ENCODE data around the gene CATSPER1. TPM values are rescaled to one million over a fixed set of nuclear protein-coding genes. Genes with fewer than 3 reads are reported as not detected.

The CATSPER1 gene
- total RNA-seq, 6 experiments from 2014 or later, result 2.1 to 3.8 (median 2.7) TPM

DNA sequence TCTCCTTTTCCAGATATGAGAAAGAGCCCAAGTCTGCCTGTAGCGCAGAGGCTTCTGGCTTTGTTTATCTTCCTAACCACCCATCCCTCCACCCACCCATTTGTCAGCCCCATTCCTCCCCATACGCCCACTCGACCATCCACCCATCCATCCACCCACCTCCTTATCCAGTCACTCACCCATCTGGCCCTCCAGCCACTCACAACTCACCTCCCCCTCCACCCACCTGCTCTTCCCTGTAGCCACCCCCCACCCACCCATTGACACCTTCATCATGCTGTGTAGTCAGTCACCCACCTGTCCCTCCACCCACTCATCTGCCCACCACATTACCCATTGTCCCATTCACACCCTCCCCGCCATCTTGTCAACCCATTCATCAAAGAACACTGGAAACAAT, 9.0 kb downstream of the CATSPER1 start:
- no peaks in the 10 kb centered on the region for H3K36me3 Mint-ChIP-seq (ENCODE audit: low read depth)
- H3K27ac Mint-ChIP-seq, result no peak overlapping the region
- no peak for DNase-seq
- peaks cover 54% of the 10 kb centered on the region for H3K4me1 Mint-ChIP-seq (ENCODE audit: low read depth)
- H3K27me3 Mint-ChIP-seq (ENCODE audit: insufficient read depth), result no peaks in the 10 kb centered on the region; the same call in 1 of the 2 replicates
- no peaks in the 10 kb centered on the region for H3K9me3 Mint-ChIP-seq
- TF ChIP-seq, protein P1, sequence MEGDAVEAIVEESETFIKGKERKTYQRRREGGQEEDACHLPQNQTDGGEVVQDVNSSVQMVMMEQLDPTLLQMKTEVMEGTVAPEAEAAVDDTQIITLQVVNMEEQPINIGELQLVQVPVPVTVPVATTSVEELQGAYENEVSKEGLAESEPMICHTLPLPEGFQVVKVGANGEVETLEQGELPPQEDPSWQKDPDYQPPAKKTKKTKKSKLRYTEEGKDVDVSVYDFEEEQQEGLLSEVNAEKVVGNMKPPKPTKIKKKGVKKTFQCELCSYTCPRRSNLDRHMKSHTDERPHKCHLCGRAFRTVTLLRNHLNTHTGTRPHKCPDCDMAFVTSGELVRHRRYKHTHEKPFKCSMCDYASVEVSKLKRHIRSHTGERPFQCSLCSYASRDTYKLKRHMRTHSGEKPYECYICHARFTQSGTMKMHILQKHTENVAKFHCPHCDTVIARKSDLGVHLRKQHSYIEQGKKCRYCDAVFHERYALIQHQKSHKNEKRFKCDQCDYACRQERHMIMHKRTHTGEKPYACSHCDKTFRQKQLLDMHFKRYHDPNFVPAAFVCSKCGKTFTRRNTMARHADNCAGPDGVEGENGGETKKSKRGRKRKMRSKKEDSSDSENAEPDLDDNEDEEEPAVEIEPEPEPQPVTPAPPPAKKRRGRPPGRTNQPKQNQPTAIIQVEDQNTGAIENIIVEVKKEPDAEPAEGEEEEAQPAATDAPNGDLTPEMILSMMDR (IDR thresholded peaks at IDR 0.05), result no peak
- no peak overlapping the region for H3K4me3 Mint-ChIP-seq

DNA sequence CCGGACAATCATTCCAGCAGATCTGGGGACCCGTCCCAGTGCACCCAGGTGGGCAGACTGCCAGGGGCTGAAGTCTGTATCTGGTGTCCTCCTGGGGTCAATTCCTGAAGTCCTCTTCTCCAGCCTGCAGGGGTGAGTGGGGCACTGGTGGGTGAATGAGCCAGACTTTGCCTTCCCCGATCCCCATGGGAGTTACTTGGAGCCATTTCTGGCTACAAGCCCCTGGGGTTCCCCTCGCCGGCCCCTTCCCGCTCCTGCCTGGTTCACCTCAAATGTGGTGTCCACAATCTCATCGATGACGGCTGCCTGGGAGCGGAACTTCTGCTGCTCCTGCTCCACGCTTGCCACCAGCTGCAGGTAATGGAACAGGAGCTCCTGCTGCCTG, 9.5 kb downstream of the CATSPER1 start:
- Mint-ChIP-seq H3K27me3 (ENCODE audit: insufficient read depth) (no peaks in the 10 kb centered on the region; the same call in 1 of the 2 replicates), H3K9me3 (no peaks in the 10 kb centered on the region), H3K4me1 (ENCODE audit: low read depth) (peaks cover 52% of the 10 kb centered on the region), H3K4me3 (no peak overlapping the region), H3K36me3 (ENCODE audit: low read depth) (no peaks in the 10 kb centered on the region), H3K27ac (no peak overlapping the region)
- DNase-seq, result no peak
- TF ChIP-seq, protein P1 (IDR thresholded peaks at IDR 0.05), result no peak

DNA sequence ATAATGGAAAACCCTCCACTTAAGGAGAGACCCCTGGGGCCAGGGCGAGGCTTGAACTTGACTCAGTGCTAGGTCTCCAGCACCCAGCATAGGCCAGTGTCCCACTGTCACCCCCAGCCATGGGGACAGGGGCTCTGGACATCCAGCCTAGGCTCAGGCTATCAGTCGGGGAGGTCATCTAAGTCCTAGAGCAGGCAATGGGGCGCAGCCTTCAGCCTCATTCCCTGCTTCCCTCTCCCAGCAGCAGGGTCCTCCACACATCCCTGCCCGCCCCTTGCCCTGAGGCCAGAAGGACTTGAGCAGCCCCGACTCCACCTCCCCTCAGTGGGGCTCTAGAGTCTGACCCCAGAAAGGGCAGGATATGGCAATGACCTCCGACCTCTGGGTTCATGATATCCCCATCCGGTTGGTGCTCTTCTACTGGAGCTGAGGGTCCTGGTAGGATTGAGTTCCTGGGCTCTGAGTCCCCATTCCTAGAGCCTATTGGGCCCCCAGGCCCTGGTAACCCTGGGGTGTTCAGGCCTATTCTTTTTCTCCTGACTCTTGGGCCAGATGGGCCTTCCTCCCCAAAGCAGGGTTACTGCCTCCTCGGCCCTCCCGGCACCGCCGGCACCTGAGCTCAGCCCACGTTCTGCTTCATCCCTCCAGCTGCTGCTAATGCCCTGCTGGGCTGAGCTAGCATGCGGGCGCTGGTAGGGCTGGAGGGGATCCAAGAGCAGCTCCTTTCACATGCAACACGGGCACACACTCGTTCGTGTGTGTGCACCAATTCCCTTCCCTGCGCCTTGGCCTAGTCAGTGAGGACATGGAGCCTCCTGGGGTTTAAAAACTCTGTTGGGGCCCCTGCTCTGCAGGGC, 10.1 kb downstream of the CATSPER1 start:
- H3K36me3 Mint-ChIP-seq (ENCODE audit: low read depth), result no peaks in the 10 kb centered on the region
- DNase-seq, result no peak
- peaks cover 50% of the 10 kb centered on the region for H3K4me1 Mint-ChIP-seq (ENCODE audit: low read depth)
- peak overlapping the region; percentile 74 for H3K27ac Mint-ChIP-seq
- H3K27me3 Mint-ChIP-seq (ENCODE audit: insufficient read depth), result no peaks in the 10 kb centered on the region; the same call in 1 of the 2 replicates
- no peaks in the 10 kb centered on the region for H3K9me3 Mint-ChIP-seq
- H3K4me3 Mint-ChIP-seq, result no peak overlapping the region
- TF ChIP-seq, protein P1 (IDR thresholded peaks at IDR 0.05), result no peak

DNA sequence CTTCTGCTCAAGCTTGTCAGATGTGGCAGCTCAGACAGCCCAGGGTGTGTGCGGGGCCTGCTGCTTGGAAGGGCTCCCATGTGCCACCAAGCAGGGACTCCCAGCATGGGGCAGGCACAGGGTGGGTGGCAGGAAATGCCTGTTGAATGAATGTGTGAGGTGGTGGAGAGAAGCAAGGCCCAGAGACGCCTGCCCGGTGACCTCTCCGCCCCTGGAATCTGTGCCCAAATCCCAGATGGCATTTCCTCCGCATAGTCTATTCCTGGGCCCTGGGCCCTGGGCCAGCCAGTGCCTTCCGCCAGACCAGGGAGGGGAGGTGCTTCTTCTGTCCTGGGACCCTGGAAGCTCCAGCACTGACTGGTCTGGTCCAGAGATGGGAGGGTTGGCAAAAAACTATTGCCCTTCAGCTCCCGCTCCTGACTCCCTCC, 10.8 kb downstream of the CATSPER1 start:
- no peaks in the 10 kb centered on the region for H3K9me3 Mint-ChIP-seq
- H3K4me1 Mint-ChIP-seq (ENCODE audit: low read depth), result peaks cover 44% of the 10 kb centered on the region
- H3K36me3 Mint-ChIP-seq (ENCODE audit: low read depth), result no peaks in the 10 kb centered on the region
- no peaks in the 10 kb centered on the region; the same call in 1 of the 2 replicates for H3K27me3 Mint-ChIP-seq (ENCODE audit: insufficient read depth)
- DNase-seq, result peak; percentile 39
- TF ChIP-seq, protein P1 (IDR thresholded peaks at IDR 0.05), result no peak
- no peak overlapping the region; the same call in 1 of the 2 replicates for H3K4me3 Mint-ChIP-seq
- H3K27ac Mint-ChIP-seq, result peak overlapping the region; percentile 74

DNA sequence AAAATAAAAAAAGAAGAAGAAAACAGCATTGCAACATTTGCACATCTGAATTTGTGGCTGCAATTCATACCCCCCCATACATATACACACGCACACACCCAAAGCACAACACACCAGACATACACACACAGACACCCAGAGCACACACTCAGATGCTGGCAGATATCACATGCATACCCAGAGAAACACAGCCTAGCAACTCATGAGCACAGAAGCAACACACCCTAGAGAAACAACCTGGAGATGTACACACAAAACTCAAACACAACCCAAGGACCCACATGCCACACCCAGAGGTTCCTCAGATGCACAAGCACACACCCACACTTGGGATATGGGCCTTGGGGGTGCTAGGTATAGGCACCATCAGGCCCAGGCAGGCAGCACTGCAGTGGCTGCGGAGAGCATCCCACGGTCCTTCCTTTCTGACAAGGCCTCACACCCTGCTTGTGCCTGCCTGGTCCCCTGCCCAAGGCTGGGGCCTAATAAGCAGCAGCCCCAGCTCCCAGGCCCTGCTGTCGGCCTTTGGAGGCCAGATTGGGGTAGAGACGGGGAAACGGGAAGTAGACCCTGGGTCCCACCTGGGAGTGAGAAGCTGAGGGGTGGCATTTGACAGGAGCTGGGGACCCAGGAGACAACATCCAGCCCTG, 11.3 kb downstream of the CATSPER1 start:
- H3K27ac Mint-ChIP-seq, result peak overlapping the region; percentile 74
- no peak for DNase-seq
- TF ChIP-seq, protein P1 (IDR thresholded peaks at IDR 0.05), result no peak
- no peaks in the 10 kb centered on the region; the same call in 1 of the 2 replicates for H3K27me3 Mint-ChIP-seq (ENCODE audit: insufficient read depth)
- no peak overlapping the region; the same call in 1 of the 2 replicates for H3K4me3 Mint-ChIP-seq
- peaks cover 39% of the 10 kb centered on the region for H3K4me1 Mint-ChIP-seq (ENCODE audit: low read depth)
- no peaks in the 10 kb centered on the region for H3K9me3 Mint-ChIP-seq
- H3K36me3 Mint-ChIP-seq (ENCODE audit: low read depth), result no peaks in the 10 kb centered on the region

All from HFFc6 (cell line).